Mesothelial cell of epicardium (in vitro differentiated cells): ENCODE measurements around the gene TMEM129. TPM values are rescaled to one million over a fixed set of nuclear protein-coding genes. Genes with fewer than 3 reads are reported as not detected.
A peak's percentile ranks its signal among the peaks of the same experiment; 100 is the strongest.

Experiments used
- DNase-seq, 2 experiments: peaks; one replicate each; pipeline ENCODE4 v3.0.0; 2021; ENCODE audit warnings: low spot score in 2 of 2; ENCODE audit not compliant: unreplicated experiment in 2 of 2
- H3K27ac Mint-ChIP-seq: 2 replicates; pipeline ENCODE4 v1.8.0; 2021; ENCODE audit warnings: mixed read lengths
- H3K27me3 Mint-ChIP-seq: 2 replicates; pipeline ENCODE4 v1.8.0; 2021; ENCODE audit warnings: low read depth, mixed read lengths
- H3K36me3 Mint-ChIP-seq: 2 replicates; pipeline ENCODE4 v1.8.0; 2021; ENCODE audit warnings: mixed read lengths
- H3K4me1 Mint-ChIP-seq: 2 replicates; pipeline ENCODE4 v1.8.0; 2021; ENCODE audit warnings: mixed read lengths
- H3K4me3 Mint-ChIP-seq: 2 replicates; pipeline ENCODE4 v1.8.0; 2021; ENCODE audit warnings: mild to moderate bottlenecking, moderate library complexity, mixed read lengths
- H3K9me3 Mint-ChIP-seq: 2 replicates; pipeline ENCODE4 v1.8.0; 2021; ENCODE audit warnings: mixed read lengths
- CTCF ChIP-seq: fragments of 200-600 bp; sonication (generic); IDR thresholded peaks from one replicate; pipeline ENCODE4 v1.5.0; 2021; ENCODE audit warnings: antibody characterized with exemption; ENCODE audit not compliant: unreplicated experiment
- total RNA-seq: library from RNA; stranded (reverse); gene quantifications from 3 replicates; pipeline ENCODE4 v1.2.1, GENCODE V29; 2021

TMEM129 gene
- total RNA-seq, 1 donor from 2014 or later: 37.8 TPM

- DNase-seq: no peak
- Mint-ChIP-seq H3K9me3 (no peaks in the 10 kb centered on the region), H3K27ac (no peak overlapping the region), H3K4me1 (peaks cover 38% of the 10 kb centered on the region), H3K27me3 (no peaks in the 10 kb centered on the region), H3K36me3 (no peaks in the 10 kb centered on the region), H3K4me3 (peak overlapping the region; percentile 76)
- no peak for TF ChIP-seq CTCF
These were observed 46.7 kb upstream of the TMEM129 start for GRCh38 chr4:1767770-1768366.

- Mint-ChIP-seq H3K27ac (no peak overlapping the region), H3K9me3 (no peaks in the 10 kb centered on the region), H3K27me3 (no peaks in the 10 kb centered on the region), H3K36me3 (no peaks in the 10 kb centered on the region), H3K4me1 (peaks cover 33% of the 10 kb centered on the region), H3K4me3 (no peak overlapping the region)
- no peak for DNase-seq
- TF ChIP-seq CTCF: no peak
These were observed 46.1 kb upstream of the TMEM129 start for GRCh38 chr4:1767061-1767769.

GRCh38 chr4:1766106-1767060, 45.3 kb upstream of the TMEM129 start:
- no peaks in the 10 kb centered on the region for H3K27me3 Mint-ChIP-seq
- H3K4me3 Mint-ChIP-seq: no peak overlapping the region
- DNase-seq: no peak
- H3K9me3 Mint-ChIP-seq: no peaks in the 10 kb centered on the region
- no peak overlapping the region for H3K27ac Mint-ChIP-seq
- H3K36me3 Mint-ChIP-seq: no peaks in the 10 kb centered on the region
- H3K4me1 Mint-ChIP-seq: peaks cover 29% of the 10 kb centered on the region
- TF ChIP-seq CTCF: no peak

- Mint-ChIP-seq H3K36me3 (no peaks in the 10 kb centered on the region), H3K27ac (no peak overlapping the region), H3K4me1 (peaks cover 22% of the 10 kb centered on the region), H3K4me3 (peak overlapping the region; percentile 22), H3K9me3 (no peaks in the 10 kb centered on the region), H3K27me3 (no peaks in the 10 kb centered on the region)
- no peak for TF ChIP-seq CTCF
- DNase-seq: no peak
These were observed 44.4 kb upstream of the TMEM129 start for GRCh38 chr4:1765409-1766072.

- Mint-ChIP-seq H3K27ac (no peak overlapping the region), H3K4me3 (no peak overlapping the region), H3K27me3 (no peaks in the 10 kb centered on the region), H3K36me3 (no peaks in the 10 kb centered on the region), H3K4me1 (peaks cover 26% of the 10 kb centered on the region), H3K9me3 (no peaks in the 10 kb centered on the region)
- TF ChIP-seq CTCF: no peak
- no peak for DNase-seq
These were observed 43.5 kb upstream of the TMEM129 start for GRCh38 chr4:1764670-1765069.
